Tibial nerve (tissue), 4 donors: Measurements from ENCODE around the gene CAMTA1. TPM values are rescaled to one million over a fixed set of nuclear protein-coding genes. Genes with fewer than 3 reads are reported as not detected.

Source experiments
- DNase-seq, 2 donors: peaks; one replicate each; pipeline ENCODE4 v3.0.0-alpha.2; 2019; ENCODE audit warnings: low spot score in 2 of 2
- H3K27ac ChIP-seq, 4 donors: fragments of 200-600 bp; sonication (generic) in 3 of 4; one replicate each; pipeline ENCODE4 v1.5.1; 2017 to 2019; ENCODE audit warnings: mild to moderate bottlenecking in 1 of 4
- H3K27me3 ChIP-seq, 2 donors: fragments of 200-600 bp; sonication (generic) in 1 of 2; one replicate each; pipeline versions ENCODE4 v1.5.1 to v1.6.0; 2017 to 2019
- H3K36me3 ChIP-seq, 3 donors: fragments of 200-600 bp; sonication (generic); one replicate each; pipeline ENCODE4 v1.5.1; 2018 to 2019
- H3K4me1 ChIP-seq, 4 donors: fragments of 200-600 bp; sonication (generic) in 3 of 4; one replicate each; pipeline ENCODE4 v1.5.1; 2017 to 2019
- H3K4me3 ChIP-seq, 4 donors: fragments of 200-600 bp; sonication (generic) in 3 of 4; one replicate each; pipeline ENCODE4 v1.5.1; 2017 to 2019; ENCODE audit warnings: mild to moderate bottlenecking in 1 of 4, moderate library complexity in 1 of 4
- H3K9me3 ChIP-seq, 4 donors: fragments of 200-600 bp; sonication (generic) in 3 of 4; one replicate each; pipeline ENCODE4 v1.5.1; 2017 to 2019
- EP300 ChIP-seq, 2 donors: sonication (generic); formaldehyde crosslinking; IDR thresholded peaks; one replicate each; pipeline ENCODE4 v1.6.1; 2017; ENCODE audit warnings: antibody characterized with exemption in 2 of 2, mild to moderate bottlenecking in 1 of 2
- POLR2A ChIP-seq, 2 donors: fragments of 450-650 bp; IDR thresholded peaks; one replicate each; pipeline ENCODE4 v1.6.1; 2017; ENCODE audit warnings: antibody characterized with exemption in 2 of 2, mild to moderate bottlenecking in 2 of 2, moderate library complexity in 2 of 2
- WGBS, 2 donors: methylation state at CpG; one replicate each; pipeline ENCODE4 v1.1.5; 2018; 5-methylcytosine and 5-hydroxymethylcytosine counted together
- total RNA-seq, 4 donors: library from RNA; depleted of rRNA; stranded (reverse); fragments of >200 nt; gene quantifications; one replicate each; pipeline ENCODE4 v1.1.0, GENCODE V29; 2016
- TF ChIP-seq, protein P1 (sequence below), 5 experiments: fragments of 200-600 bp in 3 of 5; fragments of 450-650 bp in 2 of 5; sonication (generic) in 3 of 5; IDR thresholded peaks; one replicate each; pipeline ENCODE4 v1.5.1; 2016 to 2019; ENCODE audit warnings: antibody characterized with exemption in 5 of 5, mild to moderate bottlenecking in 3 of 5, moderate library complexity in 2 of 5

The CAMTA1 gene
- total RNA-seq, 4 donors from 2014 or later: 41.8 to 104 (median 87.2) TPM

DNA sequence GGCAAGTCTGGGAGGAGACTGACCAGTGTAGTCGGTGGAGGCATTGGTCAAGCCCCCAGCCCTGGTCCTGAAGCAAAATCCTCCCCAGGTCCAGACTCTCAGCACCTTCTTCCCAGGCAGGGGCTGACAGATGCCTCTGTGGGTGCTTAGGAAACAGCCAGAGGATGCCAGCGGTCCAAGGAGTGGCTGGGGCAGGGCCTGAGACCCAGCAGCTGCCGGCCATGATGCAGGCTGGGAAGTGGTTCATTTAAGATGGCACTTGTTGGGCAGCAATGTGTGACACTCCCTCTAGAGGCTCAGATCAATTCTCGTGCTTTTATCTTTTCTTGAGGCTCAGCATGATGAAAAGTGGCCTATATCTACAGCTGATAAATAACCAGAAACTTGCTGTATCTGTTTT lies 820.8 kb downstream of the CAMTA1 start:
- peaks cover 0 to 15% (median 0%) of the 10 kb centered on the region in 4 donors for H3K9me3 ChIP-seq
- no peaks in the 10 kb centered on the region for H3K4me1 ChIP-seq
- no peak overlapping the region for H3K4me3 ChIP-seq
- no peaks in the 10 kb centered on the region for H3K27me3 ChIP-seq
- H3K36me3 ChIP-seq: no peaks in the 10 kb centered on the region
- no peak overlapping the region for H3K27ac ChIP-seq
- 68 to 73% methylated on average over 4 of the region's 4 CpGs for WGBS, 2 donors
- no peak for DNase-seq
- TF ChIP-seq, protein P1, sequence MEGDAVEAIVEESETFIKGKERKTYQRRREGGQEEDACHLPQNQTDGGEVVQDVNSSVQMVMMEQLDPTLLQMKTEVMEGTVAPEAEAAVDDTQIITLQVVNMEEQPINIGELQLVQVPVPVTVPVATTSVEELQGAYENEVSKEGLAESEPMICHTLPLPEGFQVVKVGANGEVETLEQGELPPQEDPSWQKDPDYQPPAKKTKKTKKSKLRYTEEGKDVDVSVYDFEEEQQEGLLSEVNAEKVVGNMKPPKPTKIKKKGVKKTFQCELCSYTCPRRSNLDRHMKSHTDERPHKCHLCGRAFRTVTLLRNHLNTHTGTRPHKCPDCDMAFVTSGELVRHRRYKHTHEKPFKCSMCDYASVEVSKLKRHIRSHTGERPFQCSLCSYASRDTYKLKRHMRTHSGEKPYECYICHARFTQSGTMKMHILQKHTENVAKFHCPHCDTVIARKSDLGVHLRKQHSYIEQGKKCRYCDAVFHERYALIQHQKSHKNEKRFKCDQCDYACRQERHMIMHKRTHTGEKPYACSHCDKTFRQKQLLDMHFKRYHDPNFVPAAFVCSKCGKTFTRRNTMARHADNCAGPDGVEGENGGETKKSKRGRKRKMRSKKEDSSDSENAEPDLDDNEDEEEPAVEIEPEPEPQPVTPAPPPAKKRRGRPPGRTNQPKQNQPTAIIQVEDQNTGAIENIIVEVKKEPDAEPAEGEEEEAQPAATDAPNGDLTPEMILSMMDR (IDR thresholded peaks at IDR 0.05): no peak
- TF ChIP-seq POLR2A (IDR thresholded peaks at IDR 0.05) (no peak), EP300 (IDR thresholded peaks at IDR 0.05) (no peak)

DNA sequence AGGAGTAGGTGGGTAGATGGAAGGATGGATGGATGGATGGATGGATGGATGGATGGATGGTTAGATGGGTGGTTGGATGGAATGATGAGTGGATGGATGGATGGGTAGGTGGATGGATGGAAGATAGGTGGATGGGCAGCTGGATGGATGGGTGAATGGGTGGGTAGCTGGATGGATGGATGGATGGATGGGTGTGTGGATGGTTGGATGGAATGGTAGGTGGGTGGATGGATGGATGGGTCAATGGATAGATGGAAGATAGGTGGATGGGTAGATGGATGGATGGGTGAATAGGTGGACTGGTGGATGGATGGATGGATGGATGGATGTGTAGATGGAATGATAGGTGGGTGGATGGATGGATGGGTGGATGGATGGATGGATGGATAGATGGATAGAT lies 821.8 kb downstream of the CAMTA1 start:
- Histone ChIP-seq H3K27me3 (no peaks in the 10 kb centered on the region), H3K4me3 (no peak overlapping the region), H3K4me1 (no peaks in the 10 kb centered on the region), H3K36me3 (no peaks in the 10 kb centered on the region), H3K9me3 (peaks cover 0 to 22% (median 0%) of the 10 kb centered on the region in 4 donors), H3K27ac (no peak overlapping the region)
- no peak for TF ChIP-seq EP300 (IDR thresholded peaks at IDR 0.05)
- TF ChIP-seq, protein P1 (IDR thresholded peaks at IDR 0.05): no peak
- TF ChIP-seq POLR2A (IDR thresholded peaks at IDR 0.05): no peak
- no peak for DNase-seq

DNA sequence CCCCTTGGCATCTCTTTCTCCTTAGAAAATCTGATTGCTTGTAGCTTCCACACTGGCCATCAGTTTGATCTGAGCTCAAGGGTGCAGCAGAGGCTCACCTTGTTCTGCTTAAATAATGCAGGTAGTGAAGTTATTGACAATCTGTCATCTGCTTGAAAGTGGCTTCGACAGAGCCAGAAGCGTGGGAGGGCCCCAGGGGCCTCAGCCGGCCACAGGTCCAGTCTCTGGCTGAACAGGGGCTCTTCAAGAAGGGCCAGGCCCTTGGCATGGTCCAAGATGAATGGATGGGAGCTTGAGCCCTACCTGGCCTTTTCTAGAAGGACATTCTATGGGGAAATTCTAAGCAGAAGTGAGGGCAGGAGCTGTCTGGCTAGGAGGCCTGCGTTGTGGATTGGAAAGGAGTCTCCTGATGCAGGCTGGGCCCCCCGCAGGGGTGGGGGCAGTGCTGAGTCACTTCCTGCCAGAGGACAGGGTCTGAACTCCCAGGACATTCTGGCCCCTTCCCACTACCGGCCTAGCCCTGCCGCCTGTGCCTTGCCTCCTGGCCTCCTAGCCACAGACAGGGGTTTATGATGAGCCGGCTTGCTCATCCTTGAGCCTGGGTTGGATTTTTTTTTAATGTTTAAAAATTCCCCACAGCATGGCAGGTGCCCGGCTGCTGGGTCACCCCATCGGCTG lies 823.5 kb downstream of the CAMTA1 start:
- Histone ChIP-seq H3K36me3 (no peaks in the 10 kb centered on the region), H3K4me3 (no peak overlapping the region), H3K27ac (no peak overlapping the region), H3K27me3 (no peaks in the 10 kb centered on the region), H3K4me1 (no peaks in the 10 kb centered on the region), H3K9me3 (peaks cover 0 to 29% (median 0%) of the 10 kb centered on the region in 4 donors)
- no peak for DNase-seq
- TF ChIP-seq EP300 (IDR thresholded peaks at IDR 0.05): no peak
- TF ChIP-seq, protein P1 (IDR thresholded peaks at IDR 0.05): no peak
- no peak for TF ChIP-seq POLR2A (IDR thresholded peaks at IDR 0.05)
- 48 to 66% methylated on average over 7 to 10 of the region's 10 CpGs for WGBS, 2 donors

DNA sequence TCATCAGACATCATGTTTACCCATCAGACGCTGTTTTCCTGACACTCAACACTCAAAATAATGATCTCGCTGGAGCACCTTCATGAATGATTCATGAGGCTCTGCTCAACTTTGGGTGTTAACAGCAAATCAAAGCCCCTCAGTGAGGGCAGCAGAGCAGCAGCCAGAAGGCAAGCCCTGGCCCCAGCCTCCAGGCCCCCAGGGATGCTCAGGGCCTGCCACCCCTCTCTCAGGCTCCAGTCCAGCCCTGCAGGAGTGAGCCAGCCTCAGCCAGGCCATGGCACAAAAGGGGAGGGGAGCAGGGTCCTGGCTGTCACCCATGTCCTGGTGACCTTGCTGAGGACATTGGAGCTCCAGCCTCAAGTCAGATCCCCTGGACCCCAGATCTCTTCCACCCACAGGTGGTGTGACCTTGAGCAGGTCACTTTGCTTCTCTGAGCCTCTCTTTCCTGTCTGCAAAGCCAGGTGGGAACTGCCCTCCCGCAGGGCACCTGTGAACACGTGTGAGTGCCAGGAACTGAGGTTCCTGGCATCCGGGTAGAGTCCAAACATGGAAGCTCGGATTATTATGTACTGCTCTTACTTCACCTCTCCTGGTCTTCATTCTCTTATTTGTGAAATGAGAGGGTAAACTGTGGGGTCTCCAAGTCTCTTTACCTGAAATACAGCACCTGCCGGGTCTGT lies 824.2 kb downstream of the CAMTA1 start:
- 86 to 90% methylated on average over 7 of the region's 7 CpGs for WGBS, 2 donors

More for the DNA sequence above, 824.2 kb downstream of the CAMTA1 start:
- Histone ChIP-seq H3K27ac (no peak overlapping the region), H3K4me1 (no peaks in the 10 kb centered on the region), H3K36me3 (no peaks in the 10 kb centered on the region), H3K9me3 (peaks cover 0 to 29% (median 0%) of the 10 kb centered on the region in 4 donors), H3K27me3 (no peaks in the 10 kb centered on the region), H3K4me3 (no peak overlapping the region)
- TF ChIP-seq, protein P1 (IDR thresholded peaks at IDR 0.05): no peak
- no peak for TF ChIP-seq POLR2A (IDR thresholded peaks at IDR 0.05)
- no peak for TF ChIP-seq EP300 (IDR thresholded peaks at IDR 0.05)
- no peak for DNase-seq
